Gastroesophageal sphincter (tissue), 4 donors: Measurements from ENCODE around the gene NECTIN1. TPM values are rescaled to one million over a fixed set of nuclear protein-coding genes. Genes with fewer than 3 reads are reported as not detected.

ENCODE experiments used
- ATAC-seq: fragments of 150-250 bp; one replicate; pipeline ENCODE4 v1.9.1; 2016; ENCODE audit warnings: mild to moderate bottlenecking, moderate library complexity
- H3K27ac ChIP-seq, 4 donors: fragments of 200-600 bp; sonication (generic) in 3 of 4; 1 replicate in 3 of 4; 2 replicates in 1 of 4; pipeline ENCODE4 v1.5.1; 2016 to 2019
- H3K27me3 ChIP-seq: fragments of 200-600 bp; sonication (generic); one replicate; pipeline ENCODE4 v1.5.1; 2019
- H3K36me3 ChIP-seq, 2 donors: fragments of 200-600 bp; sonication (generic); one replicate each; pipeline ENCODE4 v1.5.1; 2019; ENCODE audit warnings: control low read depth in 1 of 2
- H3K4me1 ChIP-seq, 3 donors: fragments of 200-600 bp; sonication (generic); 1 replicate in 2 of 3; 2 replicates in 1 of 3; pipeline ENCODE4 v1.5.1; 2016 to 2019; ENCODE audit warnings: control low read depth in 2 of 3
- H3K4me3 ChIP-seq, 2 donors: fragments of 200-600 bp; sonication (generic); one replicate each; pipeline ENCODE4 v1.5.1; 2019; ENCODE audit warnings: mild to moderate bottlenecking in 1 of 2, moderate library complexity in 1 of 2
- H3K9me3 ChIP-seq, 3 donors: fragments of 200-600 bp; sonication (generic); one replicate each; pipeline ENCODE4 v1.5.1; 2017 to 2019; ENCODE audit warnings: control low read depth in 2 of 3
- EP300 ChIP-seq: sonication (generic); formaldehyde crosslinking; IDR thresholded peaks from one replicate; pipeline ENCODE4 v1.6.1; 2017; ENCODE audit warnings: antibody characterized with exemption, mild to moderate bottlenecking
- POLR2A ChIP-seq, 2 donors: fragments of 450-650 bp; IDR thresholded peaks; one replicate each; pipeline ENCODE4 v1.6.1; 2017; ENCODE audit warnings: antibody characterized with exemption in 2 of 2, mild to moderate bottlenecking in 2 of 2, moderate library complexity in 1 of 2
- POLR2AphosphoS5 ChIP-seq: sonication (generic); formaldehyde crosslinking; IDR thresholded peaks from one replicate; pipeline ENCODE4 v1.6.1; 2017; ENCODE audit warnings: antibody characterized with exemption
- whole genome bisulfite sequencing, 2 donors: methylation state at CpG; one replicate each; pipeline ENCODE4 v1.1.5; 2018; ENCODE audit warnings: low coverage in 1 of 2; 5-methylcytosine and 5-hydroxymethylcytosine counted together
- total RNA-seq, 4 donors: library from RNA; depleted of rRNA; stranded (reverse); fragments of >200 nt; gene quantifications; one replicate each; pipeline ENCODE4 v1.1.0, GENCODE V29; 2016
- TF ChIP-seq, protein P1 (sequence below), 4 experiments: fragments of 200-600 bp in 2 of 4; fragments of 450-650 bp in 2 of 4; sonication (generic) in 1 of 4; IDR thresholded peaks; one replicate each; pipeline ENCODE4 v1.5.1; 2017 to 2019; ENCODE audit warnings: antibody characterized with exemption in 4 of 4, mild to moderate bottlenecking in 2 of 4, moderate library complexity in 2 of 4

The NECTIN1 gene
- total RNA-seq, 4 donors from 2014 or later: 2.6 to 7.1 (median 4.3) TPM

GRCh38 chr11:119629834-119630624 lies 99.0 kb downstream of the NECTIN1 start:
- no peaks in the 10 kb centered on the region for H3K27me3 ChIP-seq
- 39 to 83% methylated on average over 2 to 3 of the region's 8 CpGs for WGBS, 2 donors
- TF ChIP-seq, protein P1, sequence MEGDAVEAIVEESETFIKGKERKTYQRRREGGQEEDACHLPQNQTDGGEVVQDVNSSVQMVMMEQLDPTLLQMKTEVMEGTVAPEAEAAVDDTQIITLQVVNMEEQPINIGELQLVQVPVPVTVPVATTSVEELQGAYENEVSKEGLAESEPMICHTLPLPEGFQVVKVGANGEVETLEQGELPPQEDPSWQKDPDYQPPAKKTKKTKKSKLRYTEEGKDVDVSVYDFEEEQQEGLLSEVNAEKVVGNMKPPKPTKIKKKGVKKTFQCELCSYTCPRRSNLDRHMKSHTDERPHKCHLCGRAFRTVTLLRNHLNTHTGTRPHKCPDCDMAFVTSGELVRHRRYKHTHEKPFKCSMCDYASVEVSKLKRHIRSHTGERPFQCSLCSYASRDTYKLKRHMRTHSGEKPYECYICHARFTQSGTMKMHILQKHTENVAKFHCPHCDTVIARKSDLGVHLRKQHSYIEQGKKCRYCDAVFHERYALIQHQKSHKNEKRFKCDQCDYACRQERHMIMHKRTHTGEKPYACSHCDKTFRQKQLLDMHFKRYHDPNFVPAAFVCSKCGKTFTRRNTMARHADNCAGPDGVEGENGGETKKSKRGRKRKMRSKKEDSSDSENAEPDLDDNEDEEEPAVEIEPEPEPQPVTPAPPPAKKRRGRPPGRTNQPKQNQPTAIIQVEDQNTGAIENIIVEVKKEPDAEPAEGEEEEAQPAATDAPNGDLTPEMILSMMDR (IDR thresholded peaks at IDR 0.05): no peak
- TF ChIP-seq POLR2AphosphoS5 (no peak), EP300 (no peak), POLR2A (IDR thresholded peaks at IDR 0.05) (no peak)
- no peak for ATAC-seq
- H3K27ac ChIP-seq: no peak overlapping the region
- no peaks in the 10 kb centered on the region for H3K4me1 ChIP-seq
- H3K36me3 ChIP-seq: no peaks in the 10 kb centered on the region
- no peak overlapping the region for H3K4me3 ChIP-seq
- H3K9me3 ChIP-seq: peaks cover 0 to 13% (median 0%) of the 10 kb centered on the region in 3 donors

DNA sequence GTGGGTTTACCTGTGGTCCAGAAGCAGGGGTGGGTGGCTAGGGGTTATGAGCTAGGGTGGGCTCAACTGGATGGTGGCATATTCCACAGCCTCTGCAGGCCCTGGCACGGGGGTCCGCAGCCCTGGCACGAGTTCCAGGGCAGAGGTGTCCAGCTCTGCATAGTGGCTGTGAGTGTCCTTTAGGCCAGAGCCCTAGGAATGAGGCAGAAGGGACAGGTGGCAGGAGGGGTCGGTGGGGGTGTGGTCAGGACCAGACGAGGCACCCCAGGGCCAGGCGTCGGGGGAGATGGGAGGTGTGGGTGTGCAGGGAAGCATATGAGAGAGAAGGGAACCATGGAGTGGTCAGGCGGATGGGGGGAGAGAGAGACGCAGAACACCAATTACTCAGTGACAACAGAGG lies 99.9 kb downstream of the NECTIN1 start:
- no peaks in the 10 kb centered on the region for H3K36me3 ChIP-seq
- ATAC-seq: no peak
- H3K9me3 ChIP-seq: peaks cover 0 to 13% (median 0%) of the 10 kb centered on the region in 3 donors
- TF ChIP-seq POLR2A (IDR thresholded peaks at IDR 0.05) (no peak), POLR2AphosphoS5 (no peak), EP300 (no peak)
- TF ChIP-seq, protein P1 (IDR thresholded peaks at IDR 0.05): no peak
- H3K27ac ChIP-seq: no peak overlapping the region
- peaks cover 9% of the 10 kb centered on the region for H3K27me3 ChIP-seq
- 73% methylated on average over 6 of the region's 9 CpGs; no CpG with 5 or more reads in 1 of the 2 donors for WGBS, 2 donors
- H3K4me1 ChIP-seq: no peaks in the 10 kb centered on the region
- no peak overlapping the region for H3K4me3 ChIP-seq

GRCh38 chr11:119627286-119627685 lies 101.7 kb downstream of the NECTIN1 start:
- H3K9me3 ChIP-seq: peaks cover 0 to 2% (median 0%) of the 10 kb centered on the region in 3 donors
- no peak overlapping the region for H3K27ac ChIP-seq
- no peak for ATAC-seq
- no peaks in the 10 kb centered on the region for H3K36me3 ChIP-seq
- TF ChIP-seq EP300 (no peak), POLR2AphosphoS5 (no peak), POLR2A (IDR thresholded peaks at IDR 0.05) (no peak)
- TF ChIP-seq, protein P1 (IDR thresholded peaks at IDR 0.05): no peak
- 65 to 80% methylated on average over 2 to 4 of the region's 6 CpGs for WGBS, 2 donors
- H3K4me1 ChIP-seq: no peaks in the 10 kb centered on the region
- H3K4me3 ChIP-seq: no peak overlapping the region
- peaks cover 23% of the 10 kb centered on the region for H3K27me3 ChIP-seq

DNA sequence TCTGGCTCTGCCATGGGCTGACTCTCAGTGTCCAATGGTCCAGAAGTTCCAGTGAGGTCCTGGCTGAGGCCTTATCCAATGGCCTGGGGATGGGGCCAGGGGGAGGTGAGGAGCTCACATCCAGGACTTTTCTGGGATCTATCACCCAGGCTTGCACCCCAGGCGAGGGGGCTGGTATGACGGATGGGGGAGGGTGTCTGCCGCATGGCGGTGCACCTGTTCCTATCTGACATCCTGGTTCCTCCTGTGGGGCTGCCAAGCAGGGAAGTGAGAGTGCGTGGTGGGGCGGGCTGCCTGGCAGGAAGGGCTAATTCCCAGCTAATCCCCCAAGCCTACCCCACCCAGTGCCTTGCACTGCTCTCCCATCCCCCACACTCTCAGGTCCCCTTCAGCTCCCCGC lies 102.1 kb downstream of the NECTIN1 start:
- peaks cover 23% of the 10 kb centered on the region for H3K27me3 ChIP-seq
- no peak overlapping the region for H3K4me3 ChIP-seq
- TF ChIP-seq POLR2A (IDR thresholded peaks at IDR 0.05) (no peak), POLR2AphosphoS5 (no peak), EP300 (no peak)
- TF ChIP-seq, protein P1 (IDR thresholded peaks at IDR 0.05): no peak
- H3K9me3 ChIP-seq: no peaks in the 10 kb centered on the region
- WGBS, 2 donors: no CpG with 5 or more reads among the region's 7 CpGs
- H3K4me1 ChIP-seq: no peaks in the 10 kb centered on the region
- H3K27ac ChIP-seq: no peak overlapping the region
- ATAC-seq: no peak
- no peaks in the 10 kb centered on the region for H3K36me3 ChIP-seq
